VCaP (cell line): ENCODE data around the gene TVP23A.

ENCODE experiments used
- H3K27ac ChIP-seq: fragments of 450-650 bp; 2 replicates; pipeline ENCODE4 v1.5.1; 2017
- TF ChIP-seq, protein P1 (sequence below): fragments of 450-650 bp; conservative IDR thresholded peaks from 2 replicates; pipeline ENCODE4 v1.5.1; 2017; ENCODE audit warnings: mild to moderate bottlenecking, moderate library complexity

The TVP23A gene

DNA sequence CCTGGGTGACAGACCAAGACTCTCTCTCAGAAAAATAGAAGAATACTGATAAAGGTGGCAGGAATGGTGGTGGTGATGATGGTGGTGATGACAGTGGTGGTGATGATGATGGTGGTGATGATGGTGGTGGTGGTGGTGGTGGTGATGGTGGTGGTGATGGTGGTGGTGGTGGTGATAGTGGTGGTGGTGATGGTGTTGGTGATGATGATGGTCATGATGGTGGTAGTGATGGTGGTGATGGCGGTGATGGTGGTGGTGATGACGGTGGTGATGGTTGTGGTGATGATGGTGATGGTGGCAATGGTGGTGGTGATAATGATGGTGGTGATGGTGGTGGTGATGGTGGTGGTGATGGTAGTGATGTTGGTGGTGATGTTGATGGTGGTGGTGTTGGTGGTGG, 40.4 kb upstream of the TVP23A start:
- no peak overlapping the region for H3K27ac ChIP-seq
- TF ChIP-seq, protein P1, sequence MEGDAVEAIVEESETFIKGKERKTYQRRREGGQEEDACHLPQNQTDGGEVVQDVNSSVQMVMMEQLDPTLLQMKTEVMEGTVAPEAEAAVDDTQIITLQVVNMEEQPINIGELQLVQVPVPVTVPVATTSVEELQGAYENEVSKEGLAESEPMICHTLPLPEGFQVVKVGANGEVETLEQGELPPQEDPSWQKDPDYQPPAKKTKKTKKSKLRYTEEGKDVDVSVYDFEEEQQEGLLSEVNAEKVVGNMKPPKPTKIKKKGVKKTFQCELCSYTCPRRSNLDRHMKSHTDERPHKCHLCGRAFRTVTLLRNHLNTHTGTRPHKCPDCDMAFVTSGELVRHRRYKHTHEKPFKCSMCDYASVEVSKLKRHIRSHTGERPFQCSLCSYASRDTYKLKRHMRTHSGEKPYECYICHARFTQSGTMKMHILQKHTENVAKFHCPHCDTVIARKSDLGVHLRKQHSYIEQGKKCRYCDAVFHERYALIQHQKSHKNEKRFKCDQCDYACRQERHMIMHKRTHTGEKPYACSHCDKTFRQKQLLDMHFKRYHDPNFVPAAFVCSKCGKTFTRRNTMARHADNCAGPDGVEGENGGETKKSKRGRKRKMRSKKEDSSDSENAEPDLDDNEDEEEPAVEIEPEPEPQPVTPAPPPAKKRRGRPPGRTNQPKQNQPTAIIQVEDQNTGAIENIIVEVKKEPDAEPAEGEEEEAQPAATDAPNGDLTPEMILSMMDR = no peak

DNA sequence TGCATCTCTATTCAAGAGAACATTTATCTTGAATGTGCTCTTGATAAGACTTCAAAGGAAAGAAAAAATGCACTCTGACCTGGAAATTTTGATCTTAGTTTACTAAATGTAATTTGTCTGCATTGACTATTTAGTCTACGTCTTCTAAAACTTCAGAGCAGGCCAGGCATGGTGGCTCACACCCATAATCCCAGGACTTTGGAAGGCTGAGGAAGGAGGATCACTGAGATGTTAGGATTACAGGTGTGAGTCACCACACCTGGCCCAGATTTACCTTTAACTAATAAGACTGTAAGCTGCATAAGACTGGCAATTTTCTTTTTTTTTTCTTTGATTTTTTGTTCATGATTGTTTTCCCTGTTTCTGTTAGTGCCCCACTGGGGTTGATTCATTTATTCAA, 39.6 kb upstream of the TVP23A start:
- TF ChIP-seq, protein P1 = no peak
- H3K27ac ChIP-seq = no peak overlapping the region

DNA sequence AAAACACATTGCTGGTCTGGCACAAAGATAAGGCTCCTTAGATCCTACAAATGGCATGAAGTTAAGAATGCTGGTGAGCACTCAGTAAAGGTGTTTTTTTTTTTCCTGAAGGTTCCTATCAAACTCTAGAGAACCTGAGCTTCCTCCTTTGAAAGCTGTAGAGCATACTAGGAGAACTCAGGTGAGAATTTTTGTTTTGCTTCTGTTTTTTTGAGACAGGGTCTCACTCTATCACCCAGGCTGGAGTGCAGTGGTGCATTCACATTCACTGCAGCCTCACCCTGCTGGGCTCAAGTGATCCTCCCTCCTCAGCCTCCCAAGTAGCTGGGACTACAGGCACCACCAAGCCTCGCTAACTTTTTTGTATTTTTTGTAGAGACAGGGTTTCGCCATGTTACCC, 37.4 kb upstream of the TVP23A start:
- H3K27ac ChIP-seq = no peak overlapping the region
- TF ChIP-seq, protein P1 = no peak

DNA sequence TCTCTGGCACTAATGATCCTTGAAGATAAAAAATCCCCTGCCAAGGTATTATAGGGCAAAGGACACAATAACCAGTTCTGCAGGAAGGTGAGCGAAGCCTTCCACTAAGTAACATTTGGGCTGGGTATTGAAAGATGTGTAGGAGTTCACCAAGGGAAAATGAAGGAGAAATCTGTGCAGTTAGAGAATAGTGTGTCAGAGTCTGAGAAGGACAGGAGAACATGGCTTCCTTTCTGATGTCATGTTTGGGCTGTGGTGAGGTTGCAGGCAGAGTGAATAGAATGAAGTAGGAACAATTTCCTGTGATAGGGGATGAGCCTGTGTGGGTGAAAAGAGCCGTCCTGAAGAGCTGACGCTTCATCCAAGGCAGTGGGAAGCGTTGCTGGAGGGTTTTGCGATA, 34.4 kb upstream of the TVP23A start:
- no peak overlapping the region for H3K27ac ChIP-seq
- TF ChIP-seq, protein P1 = no peak

DNA sequence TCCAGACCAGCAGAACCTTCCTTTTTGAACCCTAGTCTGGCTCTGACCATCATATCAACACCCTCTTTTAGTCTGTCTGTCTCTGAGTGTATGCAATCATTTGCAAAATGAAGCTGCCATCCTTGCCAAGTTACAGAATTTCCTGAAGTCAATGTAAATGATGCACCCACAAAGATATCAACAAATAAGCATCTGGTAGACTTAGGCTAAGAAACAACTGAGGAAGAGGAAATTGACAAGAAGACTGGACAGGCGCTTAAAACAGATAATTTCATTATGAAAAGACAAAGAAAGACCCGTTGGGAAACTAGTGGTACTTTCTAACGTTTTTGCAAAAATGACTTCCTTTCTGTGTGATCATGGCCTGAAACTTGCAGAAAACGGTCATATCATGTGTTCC, 33.7 kb upstream of the TVP23A start:
- H3K27ac ChIP-seq = no peak overlapping the region
- TF ChIP-seq, protein P1 = no peak

DNA sequence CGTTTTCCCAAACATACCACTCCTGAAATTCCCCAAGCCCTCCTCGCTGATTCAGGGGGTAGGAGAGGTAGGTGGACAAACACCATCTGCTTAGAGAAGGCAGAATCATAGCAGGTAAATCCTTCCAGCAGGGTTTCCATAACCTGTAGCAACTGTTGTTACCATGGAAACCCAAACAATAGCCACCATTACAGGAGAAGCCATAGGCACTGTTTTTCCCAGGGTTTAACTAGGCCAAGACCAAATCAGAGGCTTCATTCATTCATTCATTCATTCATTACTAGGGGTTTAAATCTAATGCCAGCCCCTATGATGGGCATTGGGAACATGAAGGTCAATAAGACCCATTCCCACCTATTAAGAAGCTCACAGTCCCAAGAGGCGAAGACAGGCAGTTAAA, 32.9 kb upstream of the TVP23A start:
- H3K27ac ChIP-seq = no peak overlapping the region
- TF ChIP-seq, protein P1 = no peak

DNA sequence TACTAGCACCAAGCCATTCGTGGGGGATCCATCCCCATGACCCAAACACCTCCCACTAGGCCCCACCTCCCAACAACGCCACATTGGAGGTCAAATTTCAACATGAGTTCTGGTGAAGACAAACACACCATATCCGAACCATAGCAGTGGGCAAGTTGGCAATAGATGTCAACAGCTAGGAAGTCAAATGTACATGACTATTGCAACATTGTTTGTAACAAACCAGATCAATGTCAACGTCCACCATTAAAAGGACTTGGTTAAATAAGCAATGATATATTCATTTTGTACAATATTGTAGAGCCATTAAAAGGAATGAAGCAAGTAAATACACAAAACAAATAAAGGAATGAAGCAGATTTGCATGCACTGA, 31.9 kb upstream of the TVP23A start:
- TF ChIP-seq, protein P1 = no peak
- no peak overlapping the region for H3K27ac ChIP-seq
